Measurements from ENCODE around the gene FUT2. TPM values are rescaled to one million over a fixed set of nuclear protein-coding genes. Genes with fewer than 3 reads are reported as not detected.

The FUT2 gene
- total and polyA plus RNA-seq, 2 of the 13 experiments (the other 11 are each of a cell fraction or from before 2014, with no cell fraction given) = 0.07 TPM; not detected in 1

- no peaks in the 10 kb centered on the region for H3K9me3 ChIP-seq (ENCODE audit: low read length)
- DNase-seq (ENCODE audit: low spot score) (no peak), ATAC-seq (no peak), FAIRE-seq (peak; percentile 47)
- WGBS (ENCODE audit: low lambda C conversion rate) = 74% methylated on average over 11 of the region's 11 CpGs
- H3K9ac ChIP-seq (ENCODE audit: insufficient read depth, low read depth, low read length) = no peak overlapping the region
- H2AFZ ChIP-seq (ENCODE audit: low read length) = no peak overlapping the region
- H3K4me2 ChIP-seq (ENCODE audit: low read depth, low read length) = no peak overlapping the region
- H3K4me1 ChIP-seq (ENCODE audit: insufficient read depth, low read length) = peaks cover 21% of the 10 kb centered on the region
- no peak overlapping the region for H3K27ac ChIP-seq (ENCODE audit: extremely low read length, insufficient read depth, low read length)
- BruUV-seq (replicated peaks) = no TSS peak
- POLR2A ChIA-PET = interaction anchor here (1.0 to 1.8 kb wide), 5 partner anchors 11 to 147 kb away, joined by 4 to 8 read pairs (median 4); partner anchors contain the start of gene PPP1R15A
- in situ Hi-C loops (cut with HindIII; ENCODE audit: extremely low pct_ligation_motif_present, low pct_unique_long_range_greater_than_20kb) = no loop called here
- CTCF ChIA-PET (ENCODE audit: low intra/inter-chr PET ratio, low total read pairs) = no interaction called here
- no peaks in the 10 kb centered on the region for H3K79me2 ChIP-seq (ENCODE audit: insufficient read depth, low read length)
- intact Hi-C loops (cut with micrococcal nuclease; ENCODE audit: unreplicated experiment) = no loop called here
- H4K20me1 ChIP-seq (ENCODE audit: insufficient read depth, low read length) = no peaks in the 10 kb centered on the region
- H3K36me3 ChIP-seq (replicated peaks in 1 of 2; ENCODE audit: control insufficient read depth in 1 of 2, insufficient read depth in 2 of 2, low read length in 2 of 2) = no peaks in the 10 kb centered on the region
- H3K27me3 ChIP-seq (ENCODE audit: control insufficient read depth in 1 of 2, insufficient read depth in 2 of 2, low read length in 2 of 2) = no peaks in the 10 kb centered on the region
- no peak overlapping the region for H3K4me3 ChIP-seq (replicated peaks in 1 of 3; ENCODE audit: insufficient read depth in 1 of 3, low read depth in 2 of 3, low read length in 3 of 3)
- TF ChIP-seq ZNF460 (CRISPR knock-in tag; IDR thresholded peaks at IDR 0.05; ENCODE audit: borderline replicate concordance) (no peak), KLF16 (CRISPR knock-in tag; IDR thresholded peaks at IDR 0.05) (no peak), ZNF318 (CRISPR knock-in tag; IDR thresholded peaks at IDR 0.05) (no peak), PHF21A (CRISPR knock-in tag; IDR thresholded peaks at IDR 0.05) (no peak), FLYWCH1 (CRISPR knock-in tag; IDR thresholded peaks at IDR 0.05) (no peak), KMT2A (CRISPR knock-in tag; IDR thresholded peaks at IDR 0.05) (no peak), ZNF367 (CRISPR knock-in tag; IDR thresholded peaks at IDR 0.05; ENCODE audit: borderline replicate concordance) (no peak), KAT8 (CRISPR knock-in tag; IDR thresholded peaks at IDR 0.05) (no peak), THYN1 (CRISPR knock-in tag; IDR thresholded peaks at IDR 0.05; ENCODE audit: borderline replicate concordance, low read depth) (no peak), YEATS4 (CRISPR knock-in tag; IDR thresholded peaks at IDR 0.05; ENCODE audit: borderline replicate concordance) (no peak), ZNF431 (CRISPR knock-in tag; IDR thresholded peaks at IDR 0.05; ENCODE audit: borderline replicate concordance, low read depth) (no peak)
- TF ChIP-seq, protein P1, sequence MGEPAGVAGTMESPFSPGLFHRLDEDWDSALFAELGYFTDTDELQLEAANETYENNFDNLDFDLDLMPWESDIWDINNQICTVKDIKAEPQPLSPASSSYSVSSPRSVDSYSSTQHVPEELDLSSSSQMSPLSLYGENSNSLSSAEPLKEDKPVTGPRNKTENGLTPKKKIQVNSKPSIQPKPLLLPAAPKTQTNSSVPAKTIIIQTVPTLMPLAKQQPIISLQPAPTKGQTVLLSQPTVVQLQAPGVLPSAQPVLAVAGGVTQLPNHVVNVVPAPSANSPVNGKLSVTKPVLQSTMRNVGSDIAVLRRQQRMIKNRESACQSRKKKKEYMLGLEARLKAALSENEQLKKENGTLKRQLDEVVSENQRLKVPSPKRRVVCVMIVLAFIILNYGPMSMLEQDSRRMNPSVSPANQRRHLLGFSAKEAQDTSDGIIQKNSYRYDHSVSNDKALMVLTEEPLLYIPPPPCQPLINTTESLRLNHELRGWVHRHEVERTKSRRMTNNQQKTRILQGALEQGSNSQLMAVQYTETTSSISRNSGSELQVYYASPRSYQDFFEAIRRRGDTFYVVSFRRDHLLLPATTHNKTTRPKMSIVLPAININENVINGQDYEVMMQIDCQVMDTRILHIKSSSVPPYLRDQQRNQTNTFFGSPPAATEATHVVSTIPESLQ (CRISPR knock-in tag; conservative IDR thresholded peaks at IDR 0.05) = no peak
Measured at GRCh38 chr19:48724796-48725753, 29.3 kb downstream of the FUT2 start.
